Dermis microvascular lymphatic vessel endothelial cell (primary cell): ENCODE measurements around the gene BTN2A1. TPM values are rescaled to one million over a fixed set of nuclear protein-coding genes. Genes with fewer than 3 reads are reported as not detected.
"Not testable (repeated sequence)": the region's sequence is repeated elsewhere in the genome, so short reads cannot be mapped to it uniquely, and the experiment has no call there.

Experiments used
- DNase-seq, 2 donors: peaks; one replicate each; pipeline versions ENCODE4 v3.0.0 to v3.0.0-alpha.2; 2010; ENCODE audit warnings: low read depth in 2 of 2
- total RNA-seq: library from RNA; depleted of rRNA; stranded (reverse); fragments of >200 nt; gene quantifications from 2 replicates; pipeline ENCODE4 v1.2.1, GENCODE V29; 2014

BTN2A1 gene
- total RNA-seq, 1 donor from 2014 or later, result 6.0 TPM

DNA sequence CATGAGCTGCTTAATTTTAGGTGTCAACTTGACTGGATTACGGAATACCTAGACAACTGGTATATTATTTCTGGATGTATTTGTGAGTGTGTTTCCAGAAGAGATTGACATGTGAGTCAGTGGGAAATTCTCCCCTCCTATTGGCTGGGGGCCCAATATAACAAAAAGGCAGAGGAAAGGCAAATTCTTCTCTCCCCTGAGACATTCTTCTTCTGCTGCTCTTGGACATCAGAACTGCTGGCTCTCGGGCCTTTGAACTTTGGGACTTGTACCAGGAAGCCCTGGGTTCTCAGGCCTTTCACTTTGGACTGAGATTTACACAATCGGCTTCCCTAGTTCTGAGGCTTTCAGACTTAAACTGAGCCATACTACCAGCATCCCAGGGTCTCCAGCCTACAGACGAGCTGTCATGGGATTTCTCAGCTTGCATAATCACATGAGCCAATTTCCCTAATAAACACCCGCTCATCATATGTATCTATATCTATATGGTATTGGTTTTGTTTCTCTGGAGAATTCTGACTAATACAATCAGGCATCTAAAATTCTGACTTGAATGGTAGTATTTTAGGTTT, 25.0 kb upstream of the BTN2A1 start:
- peak in 1 of 2 donors; percentile 63 for DNase-seq

DNA sequence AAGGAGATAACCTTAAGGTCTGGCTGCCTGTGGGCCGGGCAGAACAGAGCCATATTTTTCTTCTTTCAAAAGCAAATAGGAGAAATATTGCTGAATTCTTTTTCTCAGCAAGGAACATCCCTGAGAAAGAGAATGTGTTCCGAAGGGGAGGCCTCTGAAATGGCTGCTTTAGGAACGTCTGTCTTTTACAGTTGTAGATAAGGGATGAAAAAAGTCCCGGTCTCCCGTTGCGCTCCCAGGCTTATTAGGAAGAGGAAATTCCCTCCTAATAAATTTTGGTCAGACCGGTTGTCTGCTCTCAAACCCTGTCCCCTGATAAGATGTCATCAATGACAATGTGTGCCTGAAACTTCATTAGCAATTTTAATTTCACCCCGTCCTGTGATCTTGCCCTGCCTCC, 24.1 kb upstream of the BTN2A1 start:
- DNase-seq, result not testable (repeated sequence)

DNA sequence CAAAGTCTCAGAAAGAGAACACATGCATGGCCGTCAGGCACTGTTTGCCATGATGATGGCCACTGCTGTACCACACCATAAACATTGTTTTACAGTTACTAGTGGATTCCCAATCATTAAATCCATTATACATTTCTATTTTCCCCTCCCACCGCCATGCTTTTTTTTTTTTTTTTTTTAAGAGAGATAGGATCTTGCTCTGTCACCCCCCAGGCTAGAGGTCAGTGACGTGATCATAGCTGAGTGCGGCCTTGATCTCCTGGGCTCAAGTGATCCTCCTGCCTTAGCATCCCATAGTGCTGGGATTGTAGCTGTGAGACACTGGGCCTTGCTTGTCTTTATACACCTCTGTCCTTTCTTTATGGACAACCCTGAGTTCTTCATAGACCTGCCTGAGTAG, 21.7 kb upstream of the BTN2A1 start:
- no peak for DNase-seq

DNA sequence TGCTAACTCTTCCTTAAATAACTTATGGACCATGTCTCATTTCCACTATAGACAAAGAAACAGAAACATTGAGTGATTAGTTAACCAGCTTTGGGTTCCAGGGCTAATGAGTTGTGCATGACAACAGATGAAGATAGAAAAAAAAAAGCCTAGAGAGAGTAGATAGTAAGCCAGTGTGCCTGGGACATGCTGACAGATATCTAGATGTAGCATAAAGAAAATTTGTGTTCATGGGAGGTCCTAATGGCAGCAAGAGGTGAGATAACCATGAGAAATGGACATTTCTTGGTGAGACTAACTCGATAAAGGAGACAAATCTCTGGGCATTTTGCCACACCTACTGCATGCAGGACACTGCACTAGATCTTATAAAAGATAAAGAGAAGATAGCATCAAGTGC, 20.2 kb upstream of the BTN2A1 start:
- no peak for DNase-seq

DNA sequence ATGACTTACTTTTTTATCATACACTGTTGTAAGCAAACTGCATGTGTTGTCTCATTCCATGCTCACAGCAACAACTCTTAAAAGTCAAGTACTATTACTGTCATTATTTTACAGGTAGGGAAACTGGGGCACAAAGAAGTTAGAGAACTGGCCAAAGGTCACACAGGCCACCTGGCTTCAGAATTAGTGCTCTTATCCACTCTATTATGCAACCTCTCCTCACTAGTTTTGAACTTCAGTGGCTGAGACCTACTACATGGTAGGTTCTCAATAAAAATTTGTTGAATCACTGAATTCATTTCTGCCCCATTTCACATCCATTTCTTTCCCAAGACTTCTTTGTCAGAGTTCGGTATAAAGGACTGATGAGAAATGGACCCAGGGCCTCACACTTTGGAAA, 19.8 kb upstream of the BTN2A1 start:
- DNase-seq, result no peak

DNA sequence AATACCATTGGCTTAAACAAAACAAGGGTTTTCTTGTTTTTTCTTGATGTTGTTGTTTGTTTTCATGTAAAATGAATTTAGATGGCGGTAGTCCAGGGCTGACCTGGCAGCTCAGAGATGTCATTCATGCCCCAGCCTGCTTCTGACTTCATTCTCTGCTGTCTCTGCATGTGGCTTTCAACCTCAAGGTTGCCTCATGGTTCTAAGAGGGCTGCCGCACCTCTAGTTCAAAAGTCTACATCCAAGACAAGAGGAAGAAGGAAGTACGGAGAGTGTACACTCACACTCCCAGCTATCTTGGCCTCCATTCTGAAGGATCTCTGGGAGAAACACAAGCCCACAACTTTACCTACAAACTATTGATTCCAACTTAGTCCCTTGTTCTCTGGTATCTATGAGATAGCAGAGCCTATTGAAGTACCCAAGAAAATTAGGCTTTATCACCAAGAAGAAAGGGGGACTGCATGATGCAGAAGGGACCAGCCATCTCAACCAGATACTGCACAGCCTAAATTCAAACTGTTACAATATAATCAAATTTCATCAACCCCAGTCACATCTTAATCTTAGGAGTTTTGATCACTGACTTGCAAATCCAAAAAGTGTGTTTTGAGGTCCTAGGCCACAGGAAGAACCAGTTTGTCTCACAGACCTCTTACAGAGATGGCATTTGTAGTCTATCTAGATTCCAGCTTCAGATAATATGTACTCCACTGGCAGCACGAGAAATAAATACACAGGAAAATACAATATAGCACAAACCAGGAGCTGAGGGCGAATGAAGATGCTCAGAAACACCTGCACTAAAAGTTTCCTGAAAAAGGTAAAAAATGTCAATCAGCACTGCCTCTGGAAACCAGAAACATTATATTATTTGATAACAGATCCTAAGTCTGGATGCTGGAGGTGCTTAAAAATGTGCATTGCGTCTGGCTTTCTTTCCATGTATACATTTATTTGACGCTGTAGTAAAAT, 18.3 kb upstream of the BTN2A1 start:
- no peak for DNase-seq

DNA sequence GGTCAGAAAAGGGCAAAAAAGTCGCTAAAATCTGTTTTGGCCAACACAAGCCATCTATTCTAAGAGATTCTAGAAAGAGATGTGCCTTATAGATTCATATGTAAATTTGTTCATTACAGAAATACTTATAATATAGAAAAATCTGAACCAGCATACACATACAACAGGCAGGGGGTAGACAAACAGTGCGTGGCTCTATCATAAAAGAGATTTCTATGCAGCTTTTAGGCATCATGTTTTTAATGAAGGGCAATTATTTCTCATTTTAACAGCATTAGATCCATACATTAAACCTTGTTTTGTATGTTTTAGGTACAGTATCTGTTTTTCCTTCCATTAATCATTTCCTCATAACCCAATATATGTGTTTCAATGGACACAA, 16.8 kb upstream of the BTN2A1 start:
- no peak for DNase-seq

DNA sequence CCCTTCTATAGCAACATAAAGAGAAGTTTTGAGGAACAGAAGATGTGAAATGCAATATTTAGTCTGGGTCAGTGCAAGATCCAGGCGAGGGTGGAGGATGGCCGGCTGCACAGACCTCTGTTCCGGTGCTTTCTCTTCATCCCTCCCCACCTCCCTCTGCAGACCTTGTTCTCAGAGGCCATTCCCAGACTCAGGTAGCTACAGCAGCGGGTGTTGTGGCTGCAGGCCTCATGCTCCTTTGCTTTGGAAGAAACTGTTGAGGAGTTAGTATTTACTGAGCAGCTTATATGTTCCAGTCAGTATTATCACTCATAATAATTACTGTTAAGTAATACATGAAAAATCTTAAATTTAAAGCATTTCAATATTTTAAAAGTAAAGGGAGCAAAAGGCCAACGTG, 15.8 kb upstream of the BTN2A1 start:
- no peak for DNase-seq

DNA sequence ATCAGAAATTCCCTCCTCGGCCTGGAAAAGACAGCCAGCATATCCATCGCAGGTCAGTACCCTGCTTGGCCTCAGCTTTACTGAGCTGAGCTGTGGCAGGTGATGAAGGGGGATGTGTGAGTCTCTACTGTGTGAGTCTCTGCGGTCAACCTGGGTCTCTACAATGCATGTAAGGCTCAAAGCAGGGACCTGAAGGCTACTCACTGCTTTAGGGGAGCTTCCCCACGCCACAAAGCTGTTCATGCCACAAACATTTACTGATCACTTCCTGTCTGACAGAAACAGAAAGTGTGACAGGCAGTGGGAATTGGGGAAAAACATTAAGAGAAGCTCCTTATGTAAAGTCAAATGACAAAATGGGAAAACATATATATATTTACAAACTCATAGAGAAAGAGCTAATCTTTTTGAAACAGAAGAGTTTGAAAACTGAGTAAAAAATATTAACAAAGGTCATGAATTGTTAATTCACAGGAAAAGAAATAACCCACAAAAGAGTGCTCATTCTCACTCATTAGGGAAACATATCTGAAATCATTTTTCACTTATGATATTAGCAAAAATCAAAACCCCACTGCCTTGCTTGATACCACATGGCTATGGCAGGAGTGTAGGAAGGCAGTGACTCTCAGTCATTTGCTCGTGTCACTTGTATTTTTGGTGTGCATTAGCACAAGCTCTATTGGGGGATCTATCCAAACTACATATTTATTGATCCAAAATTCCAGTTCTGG, 11.7 kb upstream of the BTN2A1 start:
- no peak for DNase-seq

DNA sequence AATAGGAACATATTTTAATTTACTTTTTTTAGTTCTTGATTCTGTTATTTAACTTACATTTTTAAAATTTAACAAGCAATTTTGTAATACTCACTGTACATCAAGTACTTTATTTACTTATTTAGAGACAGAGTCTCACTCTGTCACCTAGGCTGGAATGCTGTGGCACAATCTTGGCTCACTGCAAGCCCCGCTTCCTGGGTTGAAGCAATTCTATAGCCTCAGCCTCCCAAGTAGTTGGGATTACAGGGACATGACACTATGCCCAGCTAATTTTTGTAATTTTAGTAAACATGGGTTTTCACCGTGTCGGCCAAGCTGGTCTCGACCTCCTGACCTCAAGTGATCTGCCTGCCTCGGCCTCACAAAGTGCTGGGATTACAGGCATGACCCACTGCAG, 10.5 kb upstream of the BTN2A1 start:
- no peak for DNase-seq

DNA sequence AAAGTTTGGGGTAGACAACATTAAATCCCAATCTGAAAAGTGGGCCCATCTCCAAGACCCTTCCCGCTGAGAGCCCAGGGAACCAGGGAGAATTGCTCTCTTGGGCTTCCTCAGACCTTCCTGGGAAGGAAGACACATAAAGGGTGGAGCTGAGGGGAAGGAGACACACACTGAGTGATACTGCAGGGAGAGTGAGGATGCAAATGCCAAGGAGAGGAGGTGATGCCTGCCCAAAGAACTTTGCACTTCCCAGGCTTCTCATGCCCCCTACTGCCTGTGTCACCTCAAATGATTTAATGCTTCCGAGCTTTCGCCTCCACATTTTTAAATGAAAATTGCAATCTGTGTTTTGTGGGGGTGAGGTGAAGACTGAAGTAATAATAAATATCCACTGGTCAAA, 7.5 kb upstream of the BTN2A1 start:
- DNase-seq, result no peak

DNA sequence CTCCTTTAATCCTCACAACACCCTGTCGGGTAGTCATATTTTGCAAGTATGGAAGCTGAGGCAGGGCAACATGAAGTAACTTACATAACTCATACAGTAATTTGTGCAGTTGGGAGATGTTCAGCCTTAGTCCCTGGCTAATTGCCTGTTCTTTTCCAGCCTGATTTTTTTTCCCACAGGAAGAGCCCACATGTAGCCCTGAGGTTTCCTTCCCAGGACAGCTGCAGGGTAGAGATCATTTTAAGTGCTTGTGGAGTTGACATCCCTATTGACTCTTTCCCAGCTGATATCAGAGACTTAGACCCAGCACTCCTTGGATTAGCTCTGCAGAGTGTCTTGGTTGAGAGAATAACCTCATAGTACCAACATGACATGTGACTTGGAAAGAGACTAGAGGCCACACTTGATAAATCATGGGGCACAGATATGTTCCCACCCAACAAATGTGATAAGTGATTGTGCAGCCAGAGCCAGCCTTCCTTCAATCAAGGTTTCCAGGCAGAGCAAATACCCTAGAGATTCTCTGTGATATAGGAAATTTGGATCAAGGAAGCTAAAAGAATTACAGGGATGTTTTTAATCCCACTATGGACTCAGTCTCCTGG, 5.0 kb upstream of the BTN2A1 start:
- no peak for DNase-seq

DNA sequence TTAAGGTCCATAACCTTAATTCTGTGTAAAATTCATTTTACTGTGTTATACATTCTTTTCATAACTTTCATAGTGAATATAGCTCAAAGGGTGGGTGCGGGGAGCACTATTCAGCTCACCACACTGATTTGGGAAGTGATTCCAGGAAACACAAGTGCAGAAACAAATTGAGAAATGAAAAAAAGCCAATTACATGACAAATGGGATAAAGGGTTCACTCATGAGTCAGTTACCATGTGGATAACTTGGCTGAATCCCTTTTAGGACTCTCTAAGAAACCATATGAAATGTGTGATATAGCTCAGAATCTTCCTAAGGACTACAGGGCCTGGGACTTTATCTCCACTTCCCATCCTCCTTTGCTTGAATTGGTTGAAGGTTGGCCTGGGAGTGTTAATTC, 3.1 kb upstream of the BTN2A1 start:
- no peak for DNase-seq

DNA sequence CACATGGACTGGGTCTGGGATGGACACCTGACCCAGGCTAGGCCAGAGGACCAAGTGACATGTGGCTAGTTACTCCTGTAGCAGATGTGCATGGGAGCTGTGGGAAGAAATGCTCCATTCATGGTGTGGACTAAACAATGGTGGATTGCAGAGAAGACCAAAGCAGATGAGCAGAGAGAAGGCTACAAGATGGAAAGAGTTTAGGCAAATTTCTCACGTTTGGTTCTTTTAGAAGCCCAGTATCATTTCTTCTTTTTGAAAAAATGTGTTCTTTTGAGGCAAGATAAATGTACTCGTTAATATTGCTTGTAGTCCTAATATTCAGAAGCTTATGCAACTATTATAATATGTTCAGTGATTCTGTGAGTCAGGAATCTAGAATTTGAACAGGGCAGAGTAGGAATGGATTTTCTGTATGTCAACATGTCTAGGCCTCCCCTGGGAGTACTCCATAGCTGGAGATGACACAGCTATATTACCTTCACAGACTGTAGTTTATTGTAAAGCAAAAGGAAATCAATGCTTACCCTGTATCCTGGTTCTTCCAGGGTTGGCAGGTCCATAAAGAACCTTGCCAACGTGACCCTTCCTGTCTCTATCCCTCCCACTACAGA, 2.3 kb upstream of the BTN2A1 start:
- no peak for DNase-seq

DNA sequence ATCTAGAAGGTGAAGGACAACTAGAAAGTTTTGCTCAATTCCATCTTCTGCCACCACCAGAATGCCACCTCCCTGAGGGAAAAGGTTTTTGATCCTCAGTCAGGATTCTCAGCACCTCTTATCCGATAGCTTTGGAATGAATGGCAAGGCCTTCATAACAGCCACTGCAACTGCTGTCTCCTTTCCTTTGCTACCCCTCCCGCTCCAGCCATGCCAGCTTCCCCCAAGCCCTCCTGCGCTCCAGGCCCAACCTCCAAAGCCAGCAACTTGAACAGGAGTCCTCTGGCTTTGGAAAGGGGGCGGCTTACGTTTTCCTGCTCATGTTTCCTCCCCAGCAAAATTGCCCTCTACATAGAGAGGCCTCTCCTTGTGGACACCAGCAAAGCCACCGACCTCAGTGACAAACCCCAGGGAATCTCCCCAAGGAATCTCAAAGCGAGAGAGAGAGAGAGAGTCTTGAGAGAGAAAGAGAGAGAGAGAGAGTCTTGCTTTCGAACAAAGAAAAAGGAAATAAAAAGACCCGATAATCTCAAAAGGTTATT, 420 bp upstream of the BTN2A1 start:
- no peak for DNase-seq

DNA sequence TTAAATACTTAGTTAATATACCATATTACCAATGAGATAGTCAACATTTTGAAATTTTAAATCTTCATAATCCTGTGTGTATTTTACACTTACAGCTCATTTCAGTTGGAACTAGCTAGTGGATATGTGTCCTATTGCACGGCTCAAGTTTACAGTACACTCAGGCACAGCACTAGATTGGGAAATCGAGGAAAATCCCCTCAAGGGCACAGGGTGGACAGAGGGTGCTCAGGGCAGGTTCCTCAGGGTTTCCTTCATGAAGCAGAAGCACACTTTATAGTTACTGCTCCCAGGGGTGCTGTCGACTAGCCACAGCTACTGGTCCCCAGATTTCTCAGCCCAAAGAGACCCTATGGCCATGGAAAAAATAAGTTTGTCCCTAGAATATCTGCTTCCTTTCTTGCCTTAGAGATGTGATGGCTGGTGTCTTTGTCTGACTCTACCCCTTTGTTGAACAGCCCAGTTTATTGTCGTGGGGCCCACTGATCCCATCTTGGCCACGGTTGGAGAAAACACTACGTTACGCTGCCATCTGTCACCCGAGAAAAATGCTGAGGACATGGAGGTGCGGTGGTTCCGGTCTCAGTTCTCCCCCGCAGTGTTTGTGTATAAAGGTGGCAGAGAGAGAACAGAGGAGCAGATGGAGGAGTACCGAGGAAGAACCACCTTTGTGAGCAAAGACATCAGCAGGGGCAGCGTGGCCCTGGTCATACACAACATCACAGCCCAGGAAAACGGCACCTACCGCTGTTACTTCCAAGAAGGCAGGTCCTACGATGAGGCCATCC, 1.5 kb downstream of the BTN2A1 start:
- no peak for DNase-seq

DNA sequence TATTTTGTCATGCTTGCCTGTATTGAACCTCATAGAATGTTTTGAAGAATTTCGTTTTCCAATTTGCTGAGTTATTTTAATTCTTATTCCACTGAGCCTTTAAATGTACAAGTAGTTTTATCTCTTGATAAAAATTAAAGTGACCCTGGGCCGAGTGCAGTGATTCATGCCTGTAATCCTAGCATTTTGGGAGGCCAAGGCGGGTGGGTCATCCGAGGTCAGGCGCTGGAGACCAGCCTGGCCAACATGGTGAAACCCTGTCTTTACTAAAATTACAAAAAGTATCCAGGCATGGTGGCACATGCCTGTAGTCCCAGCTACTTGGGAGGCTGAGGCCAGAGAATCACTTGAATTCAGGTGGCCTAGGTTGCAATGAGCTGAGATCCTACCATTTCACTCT, 3.6 kb downstream of the BTN2A1 start:
- DNase-seq, result not testable (repeated sequence)

DNA sequence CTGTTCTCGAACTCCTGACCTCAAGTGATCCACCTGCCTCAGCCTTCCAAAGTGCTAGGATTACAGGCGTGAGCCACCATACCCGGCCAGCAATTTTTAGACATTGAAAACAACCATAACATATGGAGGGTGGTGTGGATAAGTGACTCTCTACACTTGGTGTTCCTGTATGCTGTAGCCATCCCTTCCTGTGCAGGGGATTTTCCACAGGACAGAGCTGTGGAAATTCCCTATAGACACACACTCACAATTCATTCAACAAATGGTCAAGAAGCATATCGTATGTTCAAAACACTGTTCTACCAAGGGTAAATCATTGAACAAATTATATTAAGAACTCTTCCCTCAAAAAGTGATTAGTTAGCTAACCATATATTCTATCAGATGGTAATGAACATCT, 6.3 kb downstream of the BTN2A1 start:
- DNase-seq, result peak; percentile 42 to 61

DNA sequence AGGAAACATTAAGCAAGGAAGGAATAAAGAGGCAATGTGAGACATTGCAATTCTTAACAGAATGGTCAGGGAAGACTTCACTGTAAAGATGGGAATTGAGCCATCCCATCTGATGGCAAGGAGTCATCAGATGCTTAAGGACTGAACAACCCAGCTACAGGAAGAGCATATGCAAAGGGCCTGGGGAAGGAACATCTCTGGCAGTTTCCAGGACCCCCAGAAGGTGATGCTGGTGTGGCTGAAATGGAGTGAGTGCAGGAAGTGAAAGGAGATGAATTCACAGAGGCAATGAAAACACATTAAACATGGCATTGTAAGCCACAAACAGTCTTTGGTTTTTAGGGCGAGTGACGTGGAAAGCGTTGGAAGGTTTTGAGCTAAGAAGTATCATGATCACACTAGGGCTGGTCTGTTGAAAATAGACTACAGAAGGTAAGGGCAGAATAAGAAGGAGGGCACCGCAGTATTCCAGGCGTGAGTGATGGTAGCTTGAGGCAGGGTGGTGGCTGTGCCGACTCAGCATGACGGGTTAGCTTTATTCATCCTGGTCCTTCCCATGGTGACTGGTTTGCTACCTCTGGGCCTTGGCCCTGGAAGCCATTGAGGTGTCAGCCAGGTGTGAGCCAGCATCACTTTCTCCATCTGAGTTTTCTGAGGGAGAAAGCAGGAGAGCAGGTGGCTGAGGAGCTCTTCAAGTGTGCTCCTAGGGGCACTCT, 6.8 kb downstream of the BTN2A1 start:
- no peak for DNase-seq

DNA sequence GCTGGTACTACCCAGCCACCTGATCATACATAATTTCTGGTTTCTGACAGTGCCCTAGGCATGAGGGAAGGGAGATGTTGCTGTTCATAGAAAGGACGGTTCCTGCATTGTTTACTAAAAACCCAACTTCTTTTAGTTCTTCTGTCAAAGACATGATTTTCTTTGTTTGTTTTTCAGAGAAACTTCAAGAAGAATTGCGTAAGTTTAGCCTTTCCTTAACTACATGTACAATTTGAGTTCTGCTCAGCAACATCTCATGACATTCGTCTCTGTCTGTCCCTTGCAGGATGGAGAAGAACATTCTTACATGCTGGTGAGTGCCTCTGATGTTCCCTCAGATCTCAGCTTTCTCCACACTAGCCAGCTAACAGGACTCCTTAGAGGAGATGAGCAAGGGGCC, 8.0 kb downstream of the BTN2A1 start:
- DNase-seq, result no peak
